ENCODE measurements around the gene CELSR2. TPM values are rescaled to one million over a fixed set of nuclear protein-coding genes. Genes with fewer than 3 reads are reported as not detected.

CELSR2 gene
- polyA plus RNA-seq, 6 donors from 2014 or later: 0.06 to 0.17 TPM; not detected in 4

GRCh38 chr1:109256971-109257681 is 7.8 kb downstream of the CELSR2 start:
- Mint-ChIP-seq H3K36me3 (no peaks in the 10 kb centered on the region), H3K9me3 (no peaks in the 10 kb centered on the region), H3K4me3 (no peak overlapping the region), H3K27me3 (peaks cover 0 to 22% (median 7%) of the 10 kb centered on the region in 3 donors), H3K27ac (peak overlapping the region in 1 of 6 donors; percentile 91), H3K4me1 (peaks cover 7 to 12% (median 9%) of the 10 kb centered on the region in 3 donors)
- DNase-seq: no peak
- ATAC-seq (ENCODE audit: low read depth in 2 of 2): no peak

GRCh38 chr1:109257682-109258421 is 8.5 kb downstream of the CELSR2 start:
- H3K36me3 Mint-ChIP-seq: no peaks in the 10 kb centered on the region
- no peak for ATAC-seq (ENCODE audit: low read depth in 2 of 2)
- H3K4me1 Mint-ChIP-seq: peaks cover 7 to 12% (median 9%) of the 10 kb centered on the region in 3 donors
- no peak for DNase-seq
- H3K4me3 Mint-ChIP-seq: no peak overlapping the region
- H3K27me3 Mint-ChIP-seq: peaks cover 0 to 22% (median 4%) of the 10 kb centered on the region in 3 donors
- no peaks in the 10 kb centered on the region for H3K9me3 Mint-ChIP-seq
- no peak overlapping the region for H3K27ac Mint-ChIP-seq

GRCh38 chr1:109258481-109259466 is 9.4 kb downstream of the CELSR2 start:
- Mint-ChIP-seq H3K4me3 (no peak overlapping the region), H3K36me3 (no peaks in the 10 kb centered on the region), H3K4me1 (peaks cover 5 to 9% (median 8%) of the 10 kb centered on the region in 3 donors), H3K9me3 (no peaks in the 10 kb centered on the region), H3K27ac (no peak overlapping the region), H3K27me3 (peaks cover 0 to 21% (median 13%) of the 10 kb centered on the region in 3 donors)
- ATAC-seq (ENCODE audit: low read depth in 2 of 2) (no peak), DNase-seq (no peak)

GRCh38 chr1:109259674-109260557 is 10.6 kb downstream of the CELSR2 start:
- peaks cover 5 to 10% (median 9%) of the 10 kb centered on the region in 3 donors for H3K4me1 Mint-ChIP-seq

GRCh38 chr1:109261006-109261405 is 11.7 kb downstream of the CELSR2 start:
- DNase-seq: no peak
- Mint-ChIP-seq H3K4me3 (no peak overlapping the region), H3K27ac (peak overlapping the region in 1 of 6 donors; percentile 11), H3K9me3 (no peaks in the 10 kb centered on the region), H3K27me3 (peaks cover 0 to 11% (median 10%) of the 10 kb centered on the region in 3 donors), H3K36me3 (no peaks in the 10 kb centered on the region), H3K4me1 (peaks cover 3 to 10% (median 4%) of the 10 kb centered on the region in 3 donors)
- no peak for ATAC-seq (ENCODE audit: low read depth in 2 of 2)

More at GRCh38 chr1:109259674-109260557, 10.6 kb downstream of the CELSR2 start:
- Mint-ChIP-seq H3K4me3 (no peak overlapping the region), H3K27ac (peak overlapping the region in 2 of 6 donors; percentile 9 to 15), H3K27me3 (peaks cover 0 to 22% (median 14%) of the 10 kb centered on the region in 3 donors), H3K9me3 (no peaks in the 10 kb centered on the region), H3K36me3 (no peaks in the 10 kb centered on the region)
- DNase-seq (no peak), ATAC-seq (ENCODE audit: low read depth in 2 of 2) (no peak)

GRCh38 chr1:109261578-109261977 is 12.2 kb downstream of the CELSR2 start:
- H3K36me3 Mint-ChIP-seq: no peaks in the 10 kb centered on the region
- ATAC-seq (ENCODE audit: low read depth in 2 of 2) (no peak), DNase-seq (no peak)
- H3K4me1 Mint-ChIP-seq: peaks cover 3 to 10% (median 4%) of the 10 kb centered on the region in 3 donors
- peaks cover 0 to 10% (median 8%) of the 10 kb centered on the region in 3 donors for H3K27me3 Mint-ChIP-seq
- H3K9me3 Mint-ChIP-seq: no peaks in the 10 kb centered on the region
- no peak overlapping the region for H3K4me3 Mint-ChIP-seq
- H3K27ac Mint-ChIP-seq: no peak overlapping the region

- Mint-ChIP-seq H3K4me3 (no peak overlapping the region), H3K27ac (no peak overlapping the region), H3K36me3 (no peaks in the 10 kb centered on the region), H3K4me1 (peaks cover 3 to 10% (median 4%) of the 10 kb centered on the region in 3 donors), H3K27me3 (peaks cover 0 to 10% (median 8%) of the 10 kb centered on the region in 3 donors), H3K9me3 (no peaks in the 10 kb centered on the region)
- ATAC-seq (ENCODE audit: low read depth in 2 of 2): no peak
- DNase-seq: no peak
These were observed 13.1 kb downstream of the CELSR2 start for GRCh38 chr1:109262231-109263055.

GRCh38 chr1:109263234-109263596 is 13.9 kb downstream of the CELSR2 start:
- H3K9me3 Mint-ChIP-seq: no peaks in the 10 kb centered on the region
- H3K36me3 Mint-ChIP-seq: no peaks in the 10 kb centered on the region
- DNase-seq: no peak
- ATAC-seq (ENCODE audit: low read depth in 2 of 2): peak; percentile 24 to 29
- peaks cover 0 to 10% (median 8%) of the 10 kb centered on the region in 3 donors for H3K27me3 Mint-ChIP-seq
- H3K4me3 Mint-ChIP-seq: peak overlapping the region in 1 of 8 donors; percentile 39
- peaks cover 3 to 10% (median 4%) of the 10 kb centered on the region in 3 donors for H3K4me1 Mint-ChIP-seq
- peak overlapping the region in 1 of 6 donors; percentile 88 for H3K27ac Mint-ChIP-seq

GRCh38 chr1:109263597-109264378 is 14.4 kb downstream of the CELSR2 start:
- DNase-seq: peak; percentile 64
- peak overlapping the region in 2 of 8 donors; percentile 39 to 41 for H3K4me3 Mint-ChIP-seq
- peaks cover 3 to 10% (median 4%) of the 10 kb centered on the region in 3 donors for H3K4me1 Mint-ChIP-seq
- H3K9me3 Mint-ChIP-seq: no peaks in the 10 kb centered on the region
- peaks cover 0 to 10% (median 8%) of the 10 kb centered on the region in 3 donors for H3K27me3 Mint-ChIP-seq
- no peaks in the 10 kb centered on the region for H3K36me3 Mint-ChIP-seq
- peak; percentile 89 to 94 for ATAC-seq (ENCODE audit: low read depth in 2 of 2)
- H3K27ac Mint-ChIP-seq: no peak overlapping the region

- H3K36me3 Mint-ChIP-seq: no peaks in the 10 kb centered on the region
- no peak for ATAC-seq (ENCODE audit: low read depth in 2 of 2)
- no peak for DNase-seq
- no peak overlapping the region for H3K4me3 Mint-ChIP-seq
- H3K27ac Mint-ChIP-seq: peak overlapping the region in 1 of 6 donors; percentile 69
- peaks cover 0 to 10% (median 8%) of the 10 kb centered on the region in 3 donors for H3K27me3 Mint-ChIP-seq
- H3K9me3 Mint-ChIP-seq: no peaks in the 10 kb centered on the region
- peaks cover 3 to 10% (median 4%) of the 10 kb centered on the region in 3 donors for H3K4me1 Mint-ChIP-seq
These were observed 15.0 kb downstream of the CELSR2 start for GRCh38 chr1:109264379-109264755.

GRCh38 chr1:109265016-109265415 is 15.7 kb downstream of the CELSR2 start:
- peaks cover 3 to 10% (median 4%) of the 10 kb centered on the region in 3 donors for H3K4me1 Mint-ChIP-seq
- H3K27me3 Mint-ChIP-seq: peaks cover 0 to 10% (median 8%) of the 10 kb centered on the region in 3 donors
- DNase-seq: no peak
- no peak for ATAC-seq (ENCODE audit: low read depth in 2 of 2)
- no peaks in the 10 kb centered on the region for H3K9me3 Mint-ChIP-seq
- H3K4me3 Mint-ChIP-seq: no peak overlapping the region
- H3K36me3 Mint-ChIP-seq: no peaks in the 10 kb centered on the region
- no peak overlapping the region for H3K27ac Mint-ChIP-seq

Data from naive B cell (primary cell).